ENCODE data around the gene RPS10.

The RPS10 gene

GRCh38 chr6:34438705-34439104, 12.8 kb upstream of the RPS10 start:
- no peak overlapping the region for H3K4me2 ChIP-seq (ENCODE audit: low read length)
- H3K23ac ChIP-seq (ENCODE audit: low read length), result no peak overlapping the region
- H3K79me2 ChIP-seq (ENCODE audit: control insufficient read depth, insufficient read depth, low read length, poor library complexity), result no peaks in the 10 kb centered on the region
- H2BK120ac ChIP-seq (ENCODE audit: insufficient read depth, low read length, poor library complexity), result no peak overlapping the region
- H3K4me1 ChIP-seq (ENCODE audit: control insufficient read depth in 1 of 2, insufficient read depth in 2 of 2, low read length in 2 of 2), result no peaks in the 10 kb centered on the region
- no peaks in the 10 kb centered on the region for H3K36me3 ChIP-seq (ENCODE audit: control insufficient read depth in 1 of 2, insufficient read depth in 2 of 2, low read length in 2 of 2)
- no peak for DNase-seq
- H3K27ac ChIP-seq (ENCODE audit: low read depth, low read length), result no peak overlapping the region
- H2BK5ac ChIP-seq (ENCODE audit: low read depth, low read length, poor library complexity), result no peak overlapping the region
- H3K4ac ChIP-seq (ENCODE audit: low read depth, low read length), result no peak overlapping the region
- no peak overlapping the region for H4K12ac ChIP-seq (ENCODE audit: low read depth, low read length)
- H3K9me3 ChIP-seq (ENCODE audit: insufficient read depth, low read depth, low read length), result peaks cover 5% of the 10 kb centered on the region
- H3K79me1 ChIP-seq (ENCODE audit: low read length), result no peaks in the 10 kb centered on the region
- WGBS (ENCODE audit: extremely low coverage, insufficient coverage, insufficient read length), result no CpG with 5 or more reads among the region's 4 CpGs
- no peak overlapping the region for H2BK12ac ChIP-seq (ENCODE audit: low read length)
- H2AK5ac ChIP-seq (ENCODE audit: low read length), result no peak overlapping the region
- H3K14ac ChIP-seq (ENCODE audit: low read length), result no peak overlapping the region
- no peaks in the 10 kb centered on the region for H3K27me3 ChIP-seq (ENCODE audit: insufficient read depth, low read length)
- H3K9ac ChIP-seq (ENCODE audit: low read length), result no peak overlapping the region
- H4K91ac ChIP-seq (ENCODE audit: low read depth, low read length), result no peak overlapping the region
- H3K4me3 ChIP-seq (ENCODE audit: low read depth, low read length), result no peak overlapping the region
- H4K8ac ChIP-seq (ENCODE audit: low read depth, low read length), result no peak overlapping the region
- no peak overlapping the region for H3K18ac ChIP-seq (ENCODE audit: low read length)
- H2AFZ ChIP-seq (ENCODE audit: insufficient read depth, low read length, poor library complexity), result no peak overlapping the region

GRCh38 chr6:34437644-34437970, 11.7 kb upstream of the RPS10 start:
- H4K8ac ChIP-seq (ENCODE audit: low read depth, low read length), result no peak overlapping the region
- peaks cover 5% of the 10 kb centered on the region for H3K9me3 ChIP-seq (ENCODE audit: insufficient read depth, low read depth, low read length)
- H2BK120ac ChIP-seq (ENCODE audit: insufficient read depth, low read length, poor library complexity), result no peak overlapping the region
- H4K91ac ChIP-seq (ENCODE audit: low read depth, low read length), result no peak overlapping the region
- H3K23ac ChIP-seq (ENCODE audit: low read length), result no peak overlapping the region
- no peak overlapping the region for H2BK5ac ChIP-seq (ENCODE audit: low read depth, low read length, poor library complexity)
- H2AK5ac ChIP-seq (ENCODE audit: low read length), result no peak overlapping the region
- H3K79me1 ChIP-seq (ENCODE audit: low read length), result no peaks in the 10 kb centered on the region
- no peak overlapping the region for H2AFZ ChIP-seq (ENCODE audit: insufficient read depth, low read length, poor library complexity)
- no peak overlapping the region for H3K14ac ChIP-seq (ENCODE audit: low read length)
- no peak overlapping the region for H4K12ac ChIP-seq (ENCODE audit: low read depth, low read length)
- H3K27me3 ChIP-seq (ENCODE audit: insufficient read depth, low read length), result no peaks in the 10 kb centered on the region
- H3K27ac ChIP-seq (ENCODE audit: low read depth, low read length), result no peak overlapping the region
- H3K9ac ChIP-seq (ENCODE audit: low read length), result no peak overlapping the region
- H3K79me2 ChIP-seq (ENCODE audit: control insufficient read depth, insufficient read depth, low read length, poor library complexity), result no peaks in the 10 kb centered on the region
- H3K36me3 ChIP-seq (ENCODE audit: control insufficient read depth in 1 of 2, insufficient read depth in 2 of 2, low read length in 2 of 2), result no peaks in the 10 kb centered on the region
- WGBS (ENCODE audit: extremely low coverage, insufficient coverage, insufficient read length), result no CpG with 5 or more reads among the region's 1 CpG
- H3K4me1 ChIP-seq (ENCODE audit: control insufficient read depth in 1 of 2, insufficient read depth in 2 of 2, low read length in 2 of 2), result no peaks in the 10 kb centered on the region
- H3K4me3 ChIP-seq (ENCODE audit: low read depth, low read length), result no peak overlapping the region
- H3K18ac ChIP-seq (ENCODE audit: low read length), result no peak overlapping the region
- DNase-seq, result peak; percentile 51 to 87
- H3K4ac ChIP-seq (ENCODE audit: low read depth, low read length), result no peak overlapping the region
- H3K4me2 ChIP-seq (ENCODE audit: low read length), result no peak overlapping the region
- no peak overlapping the region for H2BK12ac ChIP-seq (ENCODE audit: low read length)

DNA sequence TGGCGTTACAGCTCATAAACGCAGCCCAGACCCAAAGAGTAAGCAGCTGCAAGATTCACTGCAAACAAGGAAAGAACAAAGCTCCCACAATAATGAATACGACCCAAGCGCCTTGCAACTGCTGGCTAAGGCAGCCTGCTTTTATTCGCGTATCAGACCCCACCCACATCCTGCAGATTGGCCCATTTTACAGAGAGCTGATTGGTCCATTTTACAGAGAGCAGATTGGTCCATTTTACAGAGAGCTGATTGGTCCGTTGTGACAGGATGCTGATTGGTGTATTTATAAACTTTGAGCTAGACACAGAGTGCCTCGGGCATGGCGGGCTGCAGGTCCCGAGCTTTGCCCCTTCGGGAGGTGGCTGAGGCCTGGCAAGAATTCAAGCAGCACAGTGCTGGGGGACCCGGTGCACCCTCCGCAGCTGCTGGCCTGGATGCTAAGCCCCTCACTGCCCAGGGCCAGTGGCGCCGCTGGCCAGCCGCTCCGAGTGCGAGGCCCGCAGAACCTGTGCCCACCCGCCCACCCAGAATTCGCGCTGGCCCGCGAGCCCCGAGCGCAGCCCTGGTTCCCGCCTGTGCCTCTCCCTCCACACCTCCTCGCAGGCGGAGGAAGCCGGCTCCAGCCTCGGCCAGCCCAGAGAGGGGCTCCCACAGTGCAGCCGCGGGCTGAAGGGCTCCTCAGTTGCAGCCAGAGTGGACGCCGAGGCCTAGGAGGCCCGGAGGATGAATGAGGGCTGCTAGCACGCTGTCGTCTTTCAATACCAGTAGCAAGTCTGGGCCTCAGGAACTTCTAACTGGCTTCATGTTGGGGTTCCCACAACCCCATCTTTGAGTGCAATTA, 11.2 kb upstream of the RPS10 start:
- Histone ChIP-seq H3K4me2 (ENCODE audit: low read length) (no peak overlapping the region), H3K4me1 (ENCODE audit: control insufficient read depth in 1 of 2, insufficient read depth in 2 of 2, low read length in 2 of 2) (no peaks in the 10 kb centered on the region), H3K23ac (ENCODE audit: low read length) (no peak overlapping the region), H4K8ac (ENCODE audit: low read depth, low read length) (no peak overlapping the region), H2AFZ (ENCODE audit: insufficient read depth, low read length, poor library complexity) (no peak overlapping the region), H3K36me3 (ENCODE audit: control insufficient read depth in 1 of 2, insufficient read depth in 2 of 2, low read length in 2 of 2) (no peaks in the 10 kb centered on the region), H3K9me3 (ENCODE audit: insufficient read depth, low read depth, low read length) (peaks cover 5% of the 10 kb centered on the region), H3K9ac (ENCODE audit: low read length) (no peak overlapping the region), H3K14ac (ENCODE audit: low read length) (no peak overlapping the region), H4K12ac (ENCODE audit: low read depth, low read length) (no peak overlapping the region), H3K4me3 (ENCODE audit: low read depth, low read length) (peak overlapping the region; percentile 15), H3K79me1 (ENCODE audit: low read length) (no peaks in the 10 kb centered on the region), H4K91ac (ENCODE audit: low read depth, low read length) (no peak overlapping the region), H3K18ac (ENCODE audit: low read length) (no peak overlapping the region), H2AK5ac (ENCODE audit: low read length) (no peak overlapping the region), H2BK12ac (ENCODE audit: low read length) (no peak overlapping the region), H3K27ac (ENCODE audit: low read depth, low read length) (no peak overlapping the region), H2BK5ac (ENCODE audit: low read depth, low read length, poor library complexity) (no peak overlapping the region), H3K79me2 (ENCODE audit: control insufficient read depth, insufficient read depth, low read length, poor library complexity) (no peaks in the 10 kb centered on the region), H3K27me3 (ENCODE audit: insufficient read depth, low read length) (no peaks in the 10 kb centered on the region), H2BK120ac (ENCODE audit: insufficient read depth, low read length, poor library complexity) (no peak overlapping the region), H3K4ac (ENCODE audit: low read depth, low read length) (no peak overlapping the region)
- no peak for DNase-seq
- no CpG with 5 or more reads among the region's 38 CpGs for WGBS (ENCODE audit: extremely low coverage, insufficient coverage, insufficient read length)

DNA sequence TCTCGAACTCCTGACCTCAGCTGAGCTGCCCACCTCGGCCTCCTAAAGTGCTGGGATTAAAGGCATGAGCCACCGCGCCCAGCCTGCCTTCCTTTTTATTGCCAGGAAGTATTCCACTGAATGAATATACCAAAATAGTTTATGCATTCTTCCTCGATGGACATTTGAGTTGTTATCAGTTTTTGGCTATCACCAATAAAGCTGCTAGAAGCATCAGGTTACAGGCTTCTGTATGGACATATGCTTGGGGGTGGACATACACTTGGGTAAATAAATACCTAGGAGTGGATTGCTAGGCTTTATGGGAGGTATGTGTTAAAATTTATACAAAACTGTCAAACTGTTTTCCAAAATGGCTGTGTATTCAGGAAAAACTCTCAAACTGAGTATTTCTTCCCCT, 10.0 kb upstream of the RPS10 start:
- Histone ChIP-seq H4K12ac (ENCODE audit: low read depth, low read length) (no peak overlapping the region), H3K79me2 (ENCODE audit: control insufficient read depth, insufficient read depth, low read length, poor library complexity) (no peaks in the 10 kb centered on the region), H2AK5ac (ENCODE audit: low read length) (no peak overlapping the region), H3K4ac (ENCODE audit: low read depth, low read length) (no peak overlapping the region), H3K18ac (ENCODE audit: low read length) (no peak overlapping the region), H2BK5ac (ENCODE audit: low read depth, low read length, poor library complexity) (no peak overlapping the region), H3K23ac (ENCODE audit: low read length) (no peak overlapping the region), H3K36me3 (ENCODE audit: control insufficient read depth in 1 of 2, insufficient read depth in 2 of 2, low read length in 2 of 2) (no peaks in the 10 kb centered on the region), H2AFZ (ENCODE audit: insufficient read depth, low read length, poor library complexity) (no peak overlapping the region), H2BK12ac (ENCODE audit: low read length) (no peak overlapping the region), H3K27me3 (ENCODE audit: insufficient read depth, low read length) (no peaks in the 10 kb centered on the region), H3K4me1 (ENCODE audit: control insufficient read depth in 1 of 2, insufficient read depth in 2 of 2, low read length in 2 of 2) (no peaks in the 10 kb centered on the region), H3K79me1 (ENCODE audit: low read length) (no peaks in the 10 kb centered on the region), H3K14ac (ENCODE audit: low read length) (no peak overlapping the region), H3K27ac (ENCODE audit: low read depth, low read length) (no peak overlapping the region), H3K4me3 (ENCODE audit: low read depth, low read length) (no peak overlapping the region), H3K9ac (ENCODE audit: low read length) (no peak overlapping the region), H4K91ac (ENCODE audit: low read depth, low read length) (no peak overlapping the region), H3K9me3 (ENCODE audit: insufficient read depth, low read depth, low read length) (peaks cover 11% of the 10 kb centered on the region), H2BK120ac (ENCODE audit: insufficient read depth, low read length, poor library complexity) (no peak overlapping the region), H3K4me2 (ENCODE audit: low read length) (no peak overlapping the region), H4K8ac (ENCODE audit: low read depth, low read length) (no peak overlapping the region)
- DNase-seq, result no peak
- WGBS (ENCODE audit: extremely low coverage, insufficient coverage, insufficient read length), result no CpG with 5 or more reads among the region's 5 CpGs

Measured in trophoblast cell (in vitro differentiated cells and primary cell).